Esophagus muscularis mucosa (tissue), 3 donors: ENCODE measurements around the gene SEC16A.

Experiments
- POLR2A ChIP-seq: fragments of 450-650 bp; IDR thresholded peaks from one replicate; pipeline ENCODE4 v1.6.1; 2017; ENCODE audit warnings: antibody characterized with exemption, moderate library complexity, mild to moderate bottlenecking, low read depth
- TF ChIP-seq, protein P1 (sequence below), 3 experiments: fragments of 200-600 bp in 2 of 3; fragments of 450-650 bp in 1 of 3; sonication (generic) in 2 of 3; IDR thresholded peaks; one replicate each; pipeline ENCODE4 v1.5.1; 2017 to 2019; ENCODE audit warnings: antibody characterized with exemption in 3 of 3, mild to moderate bottlenecking in 2 of 3, moderate library complexity in 1 of 3

GRCh38 chr9:136482046-136482792 lies 621 bp downstream of the SEC16A start:
- TF ChIP-seq, protein P1, sequence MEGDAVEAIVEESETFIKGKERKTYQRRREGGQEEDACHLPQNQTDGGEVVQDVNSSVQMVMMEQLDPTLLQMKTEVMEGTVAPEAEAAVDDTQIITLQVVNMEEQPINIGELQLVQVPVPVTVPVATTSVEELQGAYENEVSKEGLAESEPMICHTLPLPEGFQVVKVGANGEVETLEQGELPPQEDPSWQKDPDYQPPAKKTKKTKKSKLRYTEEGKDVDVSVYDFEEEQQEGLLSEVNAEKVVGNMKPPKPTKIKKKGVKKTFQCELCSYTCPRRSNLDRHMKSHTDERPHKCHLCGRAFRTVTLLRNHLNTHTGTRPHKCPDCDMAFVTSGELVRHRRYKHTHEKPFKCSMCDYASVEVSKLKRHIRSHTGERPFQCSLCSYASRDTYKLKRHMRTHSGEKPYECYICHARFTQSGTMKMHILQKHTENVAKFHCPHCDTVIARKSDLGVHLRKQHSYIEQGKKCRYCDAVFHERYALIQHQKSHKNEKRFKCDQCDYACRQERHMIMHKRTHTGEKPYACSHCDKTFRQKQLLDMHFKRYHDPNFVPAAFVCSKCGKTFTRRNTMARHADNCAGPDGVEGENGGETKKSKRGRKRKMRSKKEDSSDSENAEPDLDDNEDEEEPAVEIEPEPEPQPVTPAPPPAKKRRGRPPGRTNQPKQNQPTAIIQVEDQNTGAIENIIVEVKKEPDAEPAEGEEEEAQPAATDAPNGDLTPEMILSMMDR (IDR thresholded peaks at IDR 0.05) = no peak
- no peak for TF ChIP-seq POLR2A
